Naive thymus-derived CD4-positive, alpha-beta T cell (primary cell): ENCODE measurements around the gene CARD14. TPM values are rescaled to one million over a fixed set of nuclear protein-coding genes. Genes with fewer than 3 reads are reported as not detected.

Experiments
- ATAC-seq: fragments of 150-1000 bp; cut with Tn5 transposase; 2 replicates; pipeline ENCODE4 v1.10.0; 2021; ENCODE audit warnings: mild to moderate bottlenecking, moderate library complexity
- CTCF ChIA-PET: fragments of 350-600 bp; sonication (Branson Sonifier 250); formaldehyde crosslinking; loops from one replicate; lab custom pipeline; 2021; ENCODE audit warnings: antibody characterized with exemption; lab: Charles Lee
- POLR2A ChIA-PET: fragments of 350-600 bp; sonication (Branson Sonifier 250); formaldehyde crosslinking; loops from one replicate; lab custom pipeline; 2021; ENCODE audit warnings: antibody characterized with exemption, inconsistent platforms; lab: Charles Lee
- DNase-seq, 9 donors: peaks; one replicate each; pipeline versions ENCODE4 v3.0.0 to v3.0.0-alpha.2; 2020 to 2022; ENCODE audit warnings: mixed read lengths in 1 of 9
- H3K27ac ChIP-seq: one replicate; pipeline ENCODE4 v1.7.0; 2013; ENCODE audit warnings: mild to moderate bottlenecking, low read depth, low read length, moderate library complexity
- H3K27me3 ChIP-seq, 2 donors: one replicate each; pipeline ENCODE4 v1.7.0; 2013; ENCODE audit warnings: low read length in 2 of 2, mild to moderate bottlenecking in 2 of 2, moderate library complexity in 2 of 2; ENCODE audit not compliant: control insufficient read depth in 2 of 2, insufficient read depth in 2 of 2
- H3K36me3 ChIP-seq, 3 experiments: 1 replicate in 2 of 3; 2 replicates in 1 of 3; pipeline ENCODE4 v1.7.0; 2013; ENCODE audit warnings: low read length in 3 of 3, mild to moderate bottlenecking in 3 of 3, moderate library complexity in 1 of 3; ENCODE audit not compliant: insufficient read depth in 3 of 3, control insufficient read depth in 2 of 3
- H3K4me1 ChIP-seq, 2 donors: one replicate each; pipeline ENCODE4 v1.7.0; 2013; ENCODE audit warnings: low read length in 2 of 2, mild to moderate bottlenecking in 2 of 2, moderate library complexity in 1 of 2; ENCODE audit not compliant: control insufficient read depth in 2 of 2, insufficient read depth in 2 of 2
- H3K4me3 ChIP-seq: 2 replicates; pipeline ENCODE4 v1.7.0; 2013; ENCODE audit warnings: mild to moderate bottlenecking, low read length
- H3K9me3 ChIP-seq, 3 experiments: 1 replicate in 2 of 3; 2 replicates in 1 of 3; pipeline ENCODE4 v1.7.0; 2013; ENCODE audit warnings: low read length in 3 of 3; ENCODE audit not compliant: control insufficient read depth in 2 of 3
- H3K27ac Mint-ChIP-seq, 9 donors: one replicate each; pipeline ENCODE4 v1.8.0; 2020 to 2022; ENCODE audit warnings: mixed read lengths in 9 of 9, mild to moderate bottlenecking in 8 of 9, moderate library complexity in 5 of 9, inconsistent platforms in 2 of 9
- H3K27me3 Mint-ChIP-seq, 5 donors: one replicate each; pipeline ENCODE4 v1.8.0; 2021 to 2022; ENCODE audit warnings: mixed read lengths in 5 of 5, mild to moderate bottlenecking in 1 of 5
- H3K36me3 Mint-ChIP-seq, 5 donors: one replicate each; pipeline ENCODE4 v1.8.0; 2020 to 2022; ENCODE audit warnings: mixed read lengths in 5 of 5, mild to moderate bottlenecking in 3 of 5, inconsistent platforms in 1 of 5
- H3K4me1 Mint-ChIP-seq, 7 donors: one replicate each; pipeline ENCODE4 v1.8.0; 2020 to 2022; ENCODE audit warnings: mixed read lengths in 7 of 7, mild to moderate bottlenecking in 3 of 7, inconsistent platforms in 1 of 7
- H3K4me3 Mint-ChIP-seq, 10 donors: one replicate each; pipeline ENCODE4 v1.8.0; 2020 to 2022; ENCODE audit warnings: mild to moderate bottlenecking in 10 of 10, mixed read lengths in 10 of 10, moderate library complexity in 6 of 10, inconsistent platforms in 2 of 10
- H3K9me3 Mint-ChIP-seq, 11 donors: one replicate each; pipeline ENCODE4 v1.8.0; 2020 to 2022; ENCODE audit warnings: mixed read lengths in 11 of 11, mild to moderate bottlenecking in 4 of 11, inconsistent platforms in 1 of 11, moderate library complexity in 1 of 11
- intact Hi-C, 2 donors: fragments of 100-400 bp; cut with micrococcal nuclease; formaldehyde crosslinking; loops; one replicate each; pipeline ENCODE4 v1.15.1; 2023
- polyA plus RNA-seq, 2 donors: library from polyadenylated mRNA; unstranded; fragments of 300-500 nt; fragmentation: Illumina TruSeq; gene quantifications; one replicate each; pipeline ENCODE4 v1.2.3, GENCODE V29; 2021
- total RNA-seq, 6 experiments: library from RNA in 5 of 6; stranded (reverse) in 5 of 6; gene quantifications; 1 replicate in 5 of 6; 2 replicates in 1 of 6; pipeline ENCODE4 v1.2.3 and lab custom pipeline; 2021 to 2026

The CARD14 gene
- total and polyA plus RNA-seq, 7 experiments from 2014 or later = 0.24 to 0.57 (median 0.30) TPM; not detected in 4

- Histone ChIP-seq H3K27me3 (no peaks in the 10 kb centered on the region), H3K4me3 (no peak overlapping the region), H3K9me3 (no peaks in the 10 kb centered on the region), H3K27ac (no peak overlapping the region), H3K36me3 (peaks cover 0 to 31% (median 0%) of the 10 kb centered on the region in 3 experiments), H3K4me1 (peaks cover 4 to 10% of the 10 kb centered on the region in 2 donors)
- ChIA-PET POLR2A (no interaction called here), CTCF (no interaction called here)
- Mint-ChIP-seq H3K4me1 (peaks cover 7 to 27% (median 17%) of the 10 kb centered on the region in 7 donors), H3K36me3 (peaks cover 0 to 13% (median 4%) of the 10 kb centered on the region in 5 donors), H3K9me3 (peaks cover 0 to 2% (median 0%) of the 10 kb centered on the region in 11 donors), H3K27ac (peak overlapping the region in 2 of 9 donors; percentile 7 to 20), H3K27me3 (peaks cover 0 to 3% (median 0%) of the 10 kb centered on the region in 5 donors), H3K4me3 (no peak overlapping the region)
- ATAC-seq = no peak
- intact Hi-C loops = no loop called here
- no peak for DNase-seq
These were observed 54.1 kb downstream of the CARD14 start for GRCh38 chr17:80223838-80224497.

- Mint-ChIP-seq H3K4me3 (no peak overlapping the region), H3K36me3 (peaks cover 0 to 18% (median 0%) of the 10 kb centered on the region in 5 donors), H3K9me3 (peaks cover 0 to 2% (median 0%) of the 10 kb centered on the region in 11 donors), H3K27ac (no peak overlapping the region), H3K27me3 (peaks cover 0 to 3% (median 0%) of the 10 kb centered on the region in 5 donors), H3K4me1 (peaks cover 3 to 20% (median 17%) of the 10 kb centered on the region in 7 donors)
- ChIA-PET CTCF (no interaction called here), POLR2A (no interaction called here)
- no peak overlapping the region for H3K4me3 ChIP-seq
- no peak for ATAC-seq
- intact Hi-C loops = no loop called here
- no peaks in the 10 kb centered on the region for H3K9me3 ChIP-seq
- DNase-seq = no peak
- peaks cover 0 to 4% of the 10 kb centered on the region in 2 donors for H3K4me1 ChIP-seq
- H3K36me3 ChIP-seq = peaks cover 0 to 32% (median 0%) of the 10 kb centered on the region in 3 experiments
- H3K27me3 ChIP-seq = no peaks in the 10 kb centered on the region
- no peak overlapping the region for H3K27ac ChIP-seq
These were observed 54.9 kb downstream of the CARD14 start for GRCh38 chr17:80224683-80225082.

- Mint-ChIP-seq H3K4me1 (peaks cover 2 to 20% (median 17%) of the 10 kb centered on the region in 7 donors), H3K27me3 (peaks cover 0 to 3% (median 0%) of the 10 kb centered on the region in 5 donors), H3K9me3 (peaks cover 0 to 2% (median 0%) of the 10 kb centered on the region in 11 donors), H3K27ac (no peak overlapping the region), H3K36me3 (peaks cover 0 to 21% (median 3%) of the 10 kb centered on the region in 5 donors), H3K4me3 (no peak overlapping the region)
- Histone ChIP-seq H3K27me3 (no peaks in the 10 kb centered on the region), H3K27ac (no peak overlapping the region), H3K4me1 (peaks cover 0 to 4% of the 10 kb centered on the region in 2 donors), H3K36me3 (peaks cover 0 to 28% (median 0%) of the 10 kb centered on the region in 3 experiments), H3K4me3 (no peak overlapping the region), H3K9me3 (no peaks in the 10 kb centered on the region)
- intact Hi-C loops = no loop called here
- CTCF ChIA-PET = no interaction called here
- no peak for ATAC-seq
- DNase-seq = no peak
- POLR2A ChIA-PET = no interaction called here
These were observed 55.4 kb downstream of the CARD14 start for GRCh38 chr17:80225230-80225629.

DNA sequence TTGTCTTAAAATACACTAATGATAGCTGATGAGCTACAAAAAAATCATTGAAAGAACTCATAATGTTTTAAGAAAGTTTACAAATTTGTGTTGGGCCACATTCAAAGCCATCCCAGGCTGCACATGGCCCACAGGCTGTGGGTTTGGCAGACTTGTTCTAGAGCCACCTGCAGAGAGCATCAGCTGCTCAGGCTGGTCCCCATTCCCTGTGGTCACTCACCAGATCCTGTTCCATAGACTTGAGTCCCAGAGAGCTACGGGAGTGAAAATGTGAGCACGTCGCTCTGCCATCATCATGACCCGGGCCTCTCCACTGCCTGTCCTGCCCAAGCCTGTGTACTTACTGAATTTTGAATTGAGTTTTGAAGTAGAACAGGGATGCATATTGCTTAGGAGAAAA lies 57.3 kb downstream of the CARD14 start:
- Histone ChIP-seq H3K4me1 (no peaks in the 10 kb centered on the region), H3K27me3 (no peaks in the 10 kb centered on the region), H3K27ac (no peak overlapping the region), H3K36me3 (peaks cover 0 to 32% (median 0%) of the 10 kb centered on the region in 3 experiments), H3K9me3 (peaks cover 0 to 1% (median 0%) of the 10 kb centered on the region in 3 experiments), H3K4me3 (no peak overlapping the region)
- no peaks in the 10 kb centered on the region for H3K27me3 Mint-ChIP-seq
- CTCF ChIA-PET = no interaction called here
- H3K36me3 Mint-ChIP-seq = peaks cover 4 to 37% (median 19%) of the 10 kb centered on the region in 5 donors
- H3K9me3 Mint-ChIP-seq = peaks cover 0 to 12% (median 6%) of the 10 kb centered on the region in 11 donors
- DNase-seq (no peak), ATAC-seq (no peak)
- peak overlapping the region in 1 of 9 donors; percentile 5 for H3K27ac Mint-ChIP-seq
- intact Hi-C loops = no loop called here
- peaks cover 0 to 17% (median 13%) of the 10 kb centered on the region in 7 donors for H3K4me1 Mint-ChIP-seq
- no peak overlapping the region for H3K4me3 Mint-ChIP-seq
- POLR2A ChIA-PET = no interaction called here

DNA sequence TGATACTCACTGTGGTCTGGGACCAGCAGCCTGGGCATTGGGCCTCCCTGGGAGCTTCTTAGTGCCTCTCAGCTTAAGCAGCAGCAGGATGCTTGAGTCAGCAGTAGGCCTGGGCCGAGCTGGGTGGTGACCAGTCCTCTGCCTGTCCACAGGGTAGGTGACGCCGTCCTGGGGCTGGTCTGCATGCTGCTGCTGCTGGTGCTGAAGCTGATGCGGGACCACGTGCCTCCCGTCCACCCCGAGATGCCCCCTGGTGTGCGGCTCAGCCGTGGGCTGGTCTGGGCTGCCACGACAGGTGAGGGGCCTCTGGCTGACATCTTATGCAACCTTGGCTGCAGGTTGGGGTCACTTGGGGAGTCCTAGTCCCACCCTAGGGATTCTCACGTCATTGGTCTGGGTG lies 57.8 kb downstream of the CARD14 start:
- POLR2A ChIA-PET = no interaction called here
- no peak for DNase-seq
- Mint-ChIP-seq H3K9me3 (peaks cover 0 to 17% (median 8%) of the 10 kb centered on the region in 11 donors), H3K27ac (no peak overlapping the region), H3K4me1 (peaks cover 0 to 17% (median 9%) of the 10 kb centered on the region in 7 donors), H3K36me3 (peaks cover 7 to 40% (median 23%) of the 10 kb centered on the region in 5 donors), H3K4me3 (no peak overlapping the region), H3K27me3 (no peaks in the 10 kb centered on the region)
- no peak overlapping the region for H3K4me3 ChIP-seq
- intact Hi-C loops = no loop called here
- peaks cover 0 to 37% (median 0%) of the 10 kb centered on the region in 3 experiments for H3K36me3 ChIP-seq
- CTCF ChIA-PET = no interaction called here
- H3K9me3 ChIP-seq = peaks cover 0 to 6% (median 0%) of the 10 kb centered on the region in 3 experiments
- no peak overlapping the region for H3K27ac ChIP-seq
- H3K4me1 ChIP-seq = no peaks in the 10 kb centered on the region
- H3K27me3 ChIP-seq = no peaks in the 10 kb centered on the region
- no peak for ATAC-seq

GRCh38 chr17:80228477-80228876 lies 58.6 kb downstream of the CARD14 start:
- Mint-ChIP-seq H3K36me3 (peaks cover 12 to 45% (median 29%) of the 10 kb centered on the region in 5 donors), H3K27ac (no peak overlapping the region), H3K27me3 (no peaks in the 10 kb centered on the region), H3K9me3 (peaks cover 0 to 24% (median 14%) of the 10 kb centered on the region in 11 donors), H3K4me3 (no peak overlapping the region), H3K4me1 (peaks cover 0 to 10% (median 1%) of the 10 kb centered on the region in 7 donors)
- CTCF ChIA-PET = no interaction called here
- Histone ChIP-seq H3K4me1 (no peaks in the 10 kb centered on the region), H3K36me3 (peaks cover 0 to 39% (median 0%) of the 10 kb centered on the region in 3 experiments), H3K27me3 (no peaks in the 10 kb centered on the region), H3K4me3 (no peak overlapping the region), H3K27ac (no peak overlapping the region), H3K9me3 (peaks cover 0 to 15% (median 0%) of the 10 kb centered on the region in 3 experiments)
- no peak for ATAC-seq
- DNase-seq = no peak
- POLR2A ChIA-PET = interaction anchor here (0.7 kb wide), 1 partner anchor 200 kb away, joined by 3 read pairs; no protein-coding TSS in a partner anchor
- intact Hi-C loops = no loop called here
